Fibroblast of mammary gland (primary cell): ENCODE measurements around the gene CYP2S1.
A peak's percentile ranks its signal among the peaks of the same experiment; 100 is the strongest.
"Not testable (repeated sequence)": the region's sequence is repeated elsewhere in the genome, so short reads cannot be mapped to it uniquely, and the experiment has no call there.

Experiments used
- DNase-seq: peaks from one replicate; pipeline ENCODE4 v3.0.0-alpha.2; 2010; ENCODE audit warnings: low read depth
- H3K4me3 ChIP-seq: 2 replicates; pipeline ENCODE4 v1.5.1; 2011; ENCODE audit warnings: low read depth, mild to moderate bottlenecking, low read length, moderate library complexity; ENCODE audit not compliant: control insufficient read depth
- TF ChIP-seq, protein P1 (sequence below): conservative IDR thresholded peaks from 2 replicates; pipeline ENCODE4 v1.5.1; 2011; ENCODE audit warnings: low read depth, low read length, inconsistent platforms; ENCODE audit not compliant: control insufficient read depth, insufficient read depth

Gene CYP2S1

DNA sequence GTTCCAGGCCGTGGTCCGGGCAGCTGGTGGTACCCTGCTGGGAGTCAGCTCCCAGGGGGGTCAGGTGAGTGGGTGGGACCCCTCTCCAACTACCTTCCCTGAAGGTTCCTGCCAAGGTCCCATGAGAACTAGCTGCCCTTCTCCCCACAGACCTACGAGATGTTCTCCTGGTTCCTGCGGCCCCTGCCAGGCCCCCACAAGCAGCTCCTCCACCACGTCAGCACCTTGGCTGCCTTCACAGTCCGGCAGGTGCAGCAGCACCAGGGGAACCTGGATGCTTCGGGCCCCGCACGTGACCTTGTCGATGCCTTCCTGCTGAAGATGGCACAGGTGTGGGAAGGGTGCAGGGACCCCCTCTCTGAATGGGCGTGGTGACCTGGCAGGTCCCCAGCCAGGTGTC, 5.5 kb downstream of the CYP2S1 start:
- DNase-seq, result no peak
- H3K4me3 ChIP-seq, result no peak overlapping the region
- TF ChIP-seq, protein P1, sequence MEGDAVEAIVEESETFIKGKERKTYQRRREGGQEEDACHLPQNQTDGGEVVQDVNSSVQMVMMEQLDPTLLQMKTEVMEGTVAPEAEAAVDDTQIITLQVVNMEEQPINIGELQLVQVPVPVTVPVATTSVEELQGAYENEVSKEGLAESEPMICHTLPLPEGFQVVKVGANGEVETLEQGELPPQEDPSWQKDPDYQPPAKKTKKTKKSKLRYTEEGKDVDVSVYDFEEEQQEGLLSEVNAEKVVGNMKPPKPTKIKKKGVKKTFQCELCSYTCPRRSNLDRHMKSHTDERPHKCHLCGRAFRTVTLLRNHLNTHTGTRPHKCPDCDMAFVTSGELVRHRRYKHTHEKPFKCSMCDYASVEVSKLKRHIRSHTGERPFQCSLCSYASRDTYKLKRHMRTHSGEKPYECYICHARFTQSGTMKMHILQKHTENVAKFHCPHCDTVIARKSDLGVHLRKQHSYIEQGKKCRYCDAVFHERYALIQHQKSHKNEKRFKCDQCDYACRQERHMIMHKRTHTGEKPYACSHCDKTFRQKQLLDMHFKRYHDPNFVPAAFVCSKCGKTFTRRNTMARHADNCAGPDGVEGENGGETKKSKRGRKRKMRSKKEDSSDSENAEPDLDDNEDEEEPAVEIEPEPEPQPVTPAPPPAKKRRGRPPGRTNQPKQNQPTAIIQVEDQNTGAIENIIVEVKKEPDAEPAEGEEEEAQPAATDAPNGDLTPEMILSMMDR, result no peak

DNA sequence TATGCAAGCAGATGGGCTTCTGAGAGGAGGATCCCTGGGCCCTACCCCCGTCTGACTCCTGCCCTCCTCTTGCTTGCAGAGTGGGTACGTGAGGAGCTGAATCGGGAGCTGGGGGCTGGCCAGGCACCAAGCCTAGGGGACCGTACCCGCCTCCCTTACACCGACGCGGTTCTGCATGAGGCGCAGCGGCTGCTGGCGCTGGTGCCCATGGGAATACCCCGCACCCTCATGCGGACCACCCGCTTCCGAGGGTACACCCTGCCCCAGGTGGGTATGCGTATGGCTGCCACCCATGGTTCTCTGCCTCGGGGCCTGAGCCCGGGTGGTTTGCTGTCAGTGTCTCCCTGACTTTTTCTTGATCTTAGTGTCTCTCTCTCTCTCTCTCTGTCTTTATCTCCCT, 10.4 kb downstream of the CYP2S1 start:
- TF ChIP-seq, protein P1, result no peak
- no peak for DNase-seq
- no peak overlapping the region for H3K4me3 ChIP-seq

DNA sequence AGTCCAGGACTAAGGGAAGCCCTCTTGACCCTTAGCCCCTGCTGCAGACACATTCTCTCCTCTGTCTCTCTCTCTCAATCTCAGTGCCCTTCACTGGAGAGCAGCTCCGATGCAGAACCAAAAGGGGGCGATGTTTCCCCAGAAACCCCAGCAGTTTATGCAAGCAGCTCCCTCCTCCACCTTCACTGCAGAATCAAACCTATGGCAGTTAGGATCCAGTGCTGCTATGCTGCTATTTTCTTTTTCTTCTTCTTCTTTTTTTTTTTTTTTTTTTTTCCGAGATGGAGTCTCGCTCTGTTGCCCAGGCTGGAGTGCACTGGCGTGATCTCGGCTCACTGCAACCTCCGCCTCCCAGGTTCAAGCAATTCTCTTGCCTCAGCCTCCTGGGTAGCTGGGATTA, 11.3 kb downstream of the CYP2S1 start:
- DNase-seq, result peak; percentile 86
- not testable (repeated sequence) for H3K4me3 ChIP-seq
- TF ChIP-seq, protein P1, result peak; percentile 99

DNA sequence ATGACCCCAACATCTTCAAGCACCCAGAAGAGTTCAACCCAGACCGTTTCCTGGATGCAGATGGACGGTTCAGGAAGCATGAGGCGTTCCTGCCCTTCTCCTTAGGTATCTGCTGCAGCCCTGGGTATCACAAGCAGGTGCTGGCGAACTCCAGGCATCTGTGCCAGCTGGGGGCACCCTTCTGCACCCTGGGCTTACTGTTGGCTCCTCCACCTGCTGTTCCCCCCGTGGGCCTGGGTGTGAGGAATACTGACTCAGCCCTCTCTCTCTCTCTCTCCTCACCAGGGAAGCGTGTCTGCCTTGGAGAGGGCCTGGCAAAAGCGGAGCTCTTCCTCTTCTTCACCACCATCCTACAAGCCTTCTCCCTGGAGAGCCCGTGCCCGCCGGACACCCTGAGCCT, 13.0 kb downstream of the CYP2S1 start:
- peak; percentile 50 for DNase-seq
- TF ChIP-seq, protein P1, result no peak
- no peak overlapping the region for H3K4me3 ChIP-seq

DNA sequence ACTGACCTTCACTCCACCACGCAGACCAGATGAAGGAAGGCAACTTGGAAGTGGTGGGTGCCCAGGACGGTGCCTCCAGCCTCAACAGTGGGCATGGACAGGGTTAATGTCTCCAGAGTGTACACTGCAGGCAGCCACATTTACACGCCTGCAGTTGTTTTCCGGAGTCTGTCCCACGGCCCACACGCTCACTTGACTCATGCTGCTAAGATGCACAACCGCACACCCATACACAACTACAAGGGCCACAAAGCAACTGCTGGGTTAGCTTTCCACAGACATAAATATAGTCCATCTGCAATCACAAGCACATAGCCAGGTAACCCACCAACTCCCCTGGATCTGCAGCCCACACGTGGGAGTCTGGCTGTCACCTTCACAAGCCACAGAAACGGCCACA, 13.4 kb downstream of the CYP2S1 start:
- TF ChIP-seq, protein P1, result no peak
- DNase-seq, result peak; percentile 21

DNA sequence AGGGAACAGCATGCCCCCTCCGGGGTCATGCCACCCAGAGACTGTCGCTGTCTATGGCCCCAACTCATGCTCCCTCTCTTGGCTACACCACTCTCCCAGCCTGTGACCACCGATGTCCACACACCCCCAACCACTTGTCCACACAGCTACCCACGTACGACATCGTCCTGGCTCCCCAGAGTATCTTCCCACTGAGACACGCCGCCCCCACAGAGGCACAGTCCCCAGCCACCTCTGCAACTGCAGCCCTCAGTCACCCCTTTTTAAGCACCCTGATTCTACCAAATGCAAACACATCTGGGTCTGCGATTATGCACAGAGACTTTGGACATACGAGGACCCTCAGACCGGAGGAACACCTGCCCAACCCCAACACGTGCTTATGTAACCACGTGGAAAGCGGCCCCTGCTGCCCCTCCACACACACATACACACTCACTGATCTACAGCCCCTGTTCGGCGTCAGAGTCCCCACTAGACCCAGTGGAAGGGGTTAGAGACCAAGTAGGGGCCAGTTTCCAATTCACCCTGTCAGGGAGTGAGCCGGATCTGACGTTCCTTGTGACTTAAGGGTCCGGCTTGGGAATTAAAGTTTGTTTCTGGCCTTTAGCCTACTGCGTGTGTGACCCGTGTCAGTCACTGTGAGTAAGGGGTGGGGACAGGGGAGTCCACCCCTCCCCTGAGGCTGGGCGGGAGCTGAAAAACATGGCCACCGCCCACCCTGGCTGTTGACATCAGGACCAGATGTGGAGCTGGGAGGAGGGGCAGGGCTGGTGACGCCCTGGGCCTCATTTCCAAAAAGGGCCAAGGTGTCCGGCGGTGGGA, 14.1 kb downstream of the CYP2S1 start:
- H3K4me3 ChIP-seq, result no peak overlapping the region
- TF ChIP-seq, protein P1, result no peak
- peak; percentile 74 for DNase-seq

More for the DNA sequence above, 13.4 kb downstream of the CYP2S1 start:
- H3K4me3 ChIP-seq, result no peak overlapping the region
